HG02571 (cell line): Measurements from ENCODE around the gene UBE2QL1.

Experiments used
- ATAC-seq: cut with Tn5 transposase; IDR thresholded peaks from one replicate; pipeline ENCODE4 v1.9.1; 2021; ENCODE audit warnings: mild to moderate bottlenecking, moderate library complexity; ENCODE audit not compliant: unreplicated experiment

Gene UBE2QL1

GRCh38 chr5:6427694-6428093 is 21.0 kb upstream of the UBE2QL1 start:
- ATAC-seq = no peak

DNA sequence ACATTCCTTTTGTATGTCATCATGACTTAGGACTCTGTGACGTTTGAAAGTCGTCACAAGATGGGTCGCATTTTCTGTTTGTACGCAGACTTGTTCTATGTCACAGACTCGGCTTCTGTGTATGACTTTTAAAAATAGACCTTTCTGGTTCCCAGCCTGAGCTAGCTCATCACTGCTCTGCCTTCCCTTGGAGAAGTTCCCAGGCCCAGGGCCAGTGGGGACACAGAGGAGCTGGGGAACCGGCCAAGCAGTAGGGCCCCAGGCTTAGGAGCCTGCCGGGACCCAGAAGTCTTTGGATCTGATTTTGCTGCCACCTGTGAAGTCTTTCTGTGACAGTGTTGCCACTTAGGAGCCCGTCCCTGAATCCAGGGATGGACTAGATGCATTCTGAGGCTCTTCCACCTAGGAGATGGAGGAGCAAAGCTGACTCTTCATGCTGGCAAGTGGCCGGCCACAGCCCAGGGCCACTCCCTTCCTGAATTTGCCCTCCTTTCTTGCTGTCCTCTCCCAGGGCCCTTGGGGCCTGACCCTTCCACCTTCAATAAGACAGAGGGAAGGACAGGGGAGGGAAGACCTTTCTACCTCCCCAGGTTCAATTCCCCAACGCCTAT is 18.1 kb upstream of the UBE2QL1 start:
- ATAC-seq = no peak

- ATAC-seq = no peak
Observed at GRCh38 chr5:6431214-6432195, 17.2 kb upstream of the UBE2QL1 start.

DNA sequence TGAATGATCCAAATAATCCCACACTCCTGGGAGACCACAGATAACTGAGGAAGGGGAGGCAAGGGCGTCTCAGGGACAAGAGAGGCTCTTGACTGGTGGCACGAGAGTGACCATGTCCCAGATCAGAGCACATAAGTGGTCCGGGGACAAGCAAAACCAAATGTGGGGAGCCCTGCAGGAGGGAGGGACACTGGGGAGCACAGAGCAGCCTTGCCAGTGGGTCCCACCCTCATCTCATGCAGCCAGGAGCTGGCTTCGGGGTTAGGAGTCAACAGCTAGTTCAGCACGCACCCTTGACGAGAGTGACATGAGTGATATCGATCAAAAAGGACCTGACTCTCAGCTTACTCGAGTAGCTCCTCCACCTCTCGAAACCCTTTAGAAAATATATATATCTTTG is 16.5 kb upstream of the UBE2QL1 start:
- ATAC-seq = no peak

GRCh38 chr5:6434731-6435130 is 13.9 kb upstream of the UBE2QL1 start:
- ATAC-seq = no peak

DNA sequence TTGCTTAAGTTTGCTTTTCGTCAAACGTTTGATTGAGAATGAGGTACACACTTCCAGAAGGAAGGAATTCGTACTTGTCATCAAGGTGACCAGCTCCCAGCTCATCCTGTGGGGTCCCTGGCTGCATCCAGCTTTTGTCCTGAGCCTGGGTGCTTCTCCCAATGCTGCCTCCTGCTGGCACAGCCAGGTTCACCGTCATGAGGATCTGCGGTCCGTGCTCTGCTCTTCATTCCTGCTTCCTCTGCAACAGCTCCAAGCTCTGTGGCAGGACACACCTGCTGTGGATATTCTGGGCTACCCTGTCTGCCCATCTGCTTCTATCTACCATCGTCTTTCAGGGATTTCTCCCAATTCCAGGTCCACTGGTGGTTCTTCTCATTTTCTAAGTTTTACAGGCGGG is 13.3 kb upstream of the UBE2QL1 start:
- ATAC-seq = no peak

GRCh38 chr5:6436715-6437331 is 11.8 kb upstream of the UBE2QL1 start:
- ATAC-seq = no peak

DNA sequence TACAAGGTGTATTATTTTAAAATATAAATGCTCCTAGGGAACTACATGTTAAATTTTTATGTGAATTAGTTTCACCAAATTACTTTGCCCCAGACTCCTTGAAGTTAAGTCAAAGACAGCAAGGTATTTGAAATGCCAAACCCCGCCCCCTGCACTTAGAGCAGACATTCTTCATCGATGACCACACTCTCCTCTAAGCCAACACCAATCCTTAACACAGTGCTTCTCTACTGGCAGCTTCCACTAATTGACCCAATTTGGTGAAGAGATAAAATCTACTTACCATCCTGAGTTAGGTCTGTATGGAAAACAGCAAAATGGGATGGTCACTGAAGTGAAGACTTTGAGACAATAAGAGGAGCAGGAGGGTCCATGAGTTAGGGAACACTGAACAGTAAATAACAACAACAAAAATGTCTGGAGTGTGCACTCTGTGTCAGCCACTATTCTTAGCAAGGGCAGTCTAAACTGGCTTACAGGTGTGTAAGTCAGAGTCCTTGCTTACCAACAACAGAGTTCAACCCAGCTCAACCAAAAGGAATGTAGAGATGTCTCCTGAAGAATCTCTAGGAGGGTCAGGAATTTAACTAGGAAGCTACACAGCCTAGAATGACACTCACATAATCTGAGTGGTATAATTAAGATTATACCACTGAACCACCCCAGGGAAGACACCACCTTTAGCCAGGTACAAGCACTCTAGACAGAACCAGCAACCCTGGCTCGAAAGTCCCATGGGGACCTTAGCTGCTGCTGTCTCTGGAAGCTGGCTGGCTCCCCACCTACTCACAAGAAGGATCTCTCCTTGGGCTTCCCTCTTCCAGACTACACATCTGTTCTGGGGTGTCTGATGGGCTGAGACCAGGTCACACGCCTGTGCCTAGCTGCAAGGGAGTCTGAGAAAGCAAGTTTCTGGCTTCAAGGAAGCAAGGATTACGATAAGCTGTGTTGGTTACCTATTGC is 8.8 kb upstream of the UBE2QL1 start:
- ATAC-seq = no peak

DNA sequence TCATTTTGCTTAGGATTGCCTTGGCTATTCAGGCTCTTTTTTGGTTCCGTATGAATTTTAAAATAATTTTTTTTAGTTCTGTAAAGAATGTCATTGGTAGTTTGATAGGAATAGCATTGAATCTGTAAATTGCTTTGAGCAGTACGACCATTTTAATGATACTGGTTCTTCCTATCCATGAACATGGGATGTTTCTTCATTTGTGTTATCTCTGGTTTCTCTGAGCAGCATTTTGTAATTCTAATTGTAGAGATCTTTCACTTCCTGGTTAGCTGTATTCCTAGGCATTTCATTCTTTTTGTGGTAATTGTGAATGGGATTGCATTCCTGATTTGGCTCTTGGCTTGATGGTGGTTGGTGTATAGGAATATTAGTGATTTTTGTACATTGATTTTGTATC is 6.3 kb upstream of the UBE2QL1 start:
- ATAC-seq = no peak

DNA sequence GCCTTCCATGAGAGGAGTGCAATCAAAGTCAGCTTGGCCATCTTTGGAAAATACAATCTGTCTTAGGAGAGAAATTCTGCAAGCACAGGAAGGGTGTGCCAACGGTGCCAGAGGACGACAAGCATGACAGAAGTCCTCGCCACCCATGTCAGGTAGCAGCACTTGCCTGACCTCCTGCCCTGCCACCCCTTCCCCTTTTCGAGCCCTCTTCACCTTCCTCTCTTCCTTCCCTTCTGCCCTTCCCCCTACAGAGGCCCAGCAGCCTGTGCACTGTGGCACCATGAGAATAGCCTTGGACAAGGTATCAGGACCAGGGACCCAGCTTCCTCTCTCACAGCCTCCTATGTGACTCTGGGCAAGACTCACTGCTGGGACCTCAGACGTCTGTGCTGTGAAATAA is 5.3 kb upstream of the UBE2QL1 start:
- no peak for ATAC-seq

DNA sequence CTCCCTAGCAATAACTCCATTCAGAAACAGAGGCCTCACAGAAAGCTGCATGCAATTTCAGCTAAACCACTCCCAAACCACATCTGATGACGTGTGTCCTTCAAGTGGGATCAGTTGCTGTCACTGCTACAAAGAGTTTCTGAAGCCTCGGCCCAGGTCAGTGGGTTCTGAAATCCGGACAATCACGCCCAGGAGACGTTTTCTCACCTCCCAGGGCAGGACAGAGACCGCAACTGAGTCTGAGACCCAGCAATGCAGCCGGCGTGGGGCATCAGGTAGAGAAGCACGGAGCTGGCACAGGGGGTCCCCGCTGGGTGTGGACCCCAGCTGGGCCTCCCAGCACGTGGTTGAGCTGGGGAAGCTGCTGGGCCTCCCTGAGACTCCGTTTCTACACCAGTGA is 2.6 kb upstream of the UBE2QL1 start:
- no peak for ATAC-seq

DNA sequence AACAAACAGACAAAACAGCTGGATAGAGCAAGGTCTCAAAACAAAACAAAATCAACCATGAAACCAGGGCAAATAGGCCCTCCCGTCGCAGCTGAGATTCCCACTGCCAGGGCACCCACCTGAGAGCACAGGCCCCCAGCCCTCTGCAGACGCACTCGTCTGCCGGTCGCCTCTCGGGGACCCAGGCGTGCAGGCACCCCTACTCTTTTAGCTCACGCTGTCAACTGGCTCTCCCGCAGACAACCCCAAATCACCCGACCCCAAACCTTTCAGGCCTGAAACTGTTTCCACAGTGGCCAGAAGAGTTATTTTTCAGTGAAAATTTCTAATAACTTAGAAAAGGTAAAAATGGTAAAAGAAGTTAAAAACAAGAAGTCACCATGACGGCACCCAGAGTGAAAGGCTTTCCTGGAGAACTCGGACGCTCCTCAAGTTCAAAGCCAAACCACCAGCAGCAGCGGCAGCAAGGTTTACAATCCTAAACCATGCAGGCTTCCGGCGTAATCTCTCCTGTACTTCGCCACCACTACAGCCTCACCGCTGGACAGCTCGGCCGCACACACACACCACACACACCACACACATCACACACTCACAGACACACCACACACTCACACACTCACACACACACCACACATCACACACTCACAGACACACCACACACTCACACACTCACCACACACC is 1.9 kb upstream of the UBE2QL1 start:
- ATAC-seq = no peak

DNA sequence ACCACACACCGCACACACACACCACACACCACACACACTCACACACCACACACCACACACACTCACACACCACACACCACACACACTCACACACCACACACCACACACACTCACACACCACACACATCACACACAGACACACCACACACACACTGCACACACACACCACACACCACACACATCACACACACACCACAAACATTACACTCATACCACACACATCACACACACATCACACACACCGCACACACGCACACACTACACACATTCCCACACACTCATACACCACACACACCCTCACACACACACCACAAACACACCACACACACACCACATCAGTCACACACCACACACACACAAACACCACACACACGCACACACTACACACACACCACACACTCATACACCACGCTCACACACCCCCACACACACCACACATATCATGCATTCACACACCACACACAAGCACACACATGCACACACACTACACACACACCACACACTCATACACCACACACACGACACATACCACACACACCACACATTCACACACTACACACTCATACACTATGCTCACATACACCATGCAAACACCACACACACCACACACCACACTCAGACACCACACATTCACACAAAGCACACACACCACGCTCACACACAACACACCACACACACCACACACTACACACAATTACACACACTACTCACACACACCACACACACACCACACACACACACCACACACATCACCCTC is 1.1 kb upstream of the UBE2QL1 start:
- ATAC-seq = no peak

DNA sequence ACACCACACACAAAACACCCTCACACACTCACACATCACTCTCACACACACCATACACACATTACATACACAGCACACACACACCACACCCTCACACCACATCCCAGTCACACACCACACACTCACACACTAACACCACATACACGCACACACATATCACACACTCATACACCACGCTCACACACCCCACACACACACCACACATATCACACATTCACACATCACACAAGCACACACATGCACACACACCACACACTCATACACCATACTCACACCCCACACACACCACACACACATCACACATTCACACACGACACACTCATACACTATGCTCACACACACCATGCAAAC is 543 bp upstream of the UBE2QL1 start:
- ATAC-seq = no peak

GRCh38 chr5:6449465-6450158 is 953 bp downstream of the UBE2QL1 start:
- ATAC-seq = no peak

- no peak for ATAC-seq
Observed at GRCh38 chr5:6450319-6450833, 1.7 kb downstream of the UBE2QL1 start.

DNA sequence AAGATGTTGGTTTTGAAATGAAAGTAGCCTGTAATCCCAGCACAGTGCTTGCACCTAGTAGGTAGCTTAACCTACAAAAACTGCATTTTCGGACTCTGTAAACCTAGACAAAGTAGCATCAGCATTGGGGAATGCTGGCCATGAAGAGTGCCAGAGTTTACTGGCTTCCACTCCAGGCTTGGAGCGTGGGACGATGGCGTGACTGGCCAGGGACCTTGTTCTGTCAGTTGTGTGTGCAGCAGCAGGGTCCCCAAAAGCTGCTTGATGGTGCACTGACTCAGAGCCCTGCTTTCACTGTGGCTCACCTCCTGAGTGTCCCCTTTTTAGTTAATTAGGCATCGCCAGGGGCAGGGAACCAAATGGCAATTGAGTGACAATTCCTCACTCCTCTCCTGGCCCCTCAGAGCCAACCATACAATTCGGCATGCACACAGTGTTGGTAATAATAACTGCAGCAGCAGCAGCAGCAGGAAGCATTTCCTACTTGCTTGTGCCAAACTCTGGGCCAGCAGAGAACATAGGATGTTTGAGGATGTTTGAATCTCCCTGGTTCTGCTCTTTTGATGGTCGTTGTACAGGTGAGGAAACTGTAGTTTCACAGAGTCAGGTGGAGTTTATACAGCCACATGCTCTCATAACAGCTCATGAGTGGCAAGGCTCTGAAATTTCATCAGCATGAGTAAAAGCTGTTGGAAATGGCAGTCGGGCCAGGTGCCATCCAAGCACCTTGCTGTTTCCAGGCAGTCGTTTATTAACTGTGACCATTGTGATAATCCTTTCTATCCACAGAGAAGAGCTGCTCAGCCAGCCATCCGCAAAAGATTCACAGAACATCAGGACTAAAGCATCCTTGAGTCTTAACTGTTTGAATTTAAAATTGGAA is 4.2 kb downstream of the UBE2QL1 start:
- no peak for ATAC-seq
